Vagina (tissue), 2 donors: ENCODE measurements around the gene SERPING1. TPM values are rescaled to one million over a fixed set of nuclear protein-coding genes. Genes with fewer than 3 reads are reported as not detected.

Experiments
- DNase-seq, 2 donors: peaks; one replicate each; pipeline ENCODE4 v3.0.0-alpha.2; 2017; ENCODE audit errors: extremely low spot score in 2 of 2
- H3K27ac ChIP-seq: fragments of 200-600 bp; sonication (generic); one replicate; pipeline ENCODE4 v1.5.1; 2019
- H3K27me3 ChIP-seq: fragments of 200-600 bp; sonication (generic); one replicate; pipeline ENCODE4 v1.5.1; 2019
- H3K36me3 ChIP-seq, 2 donors: fragments of 200-600 bp; sonication (generic); one replicate each; pipeline ENCODE4 v1.5.1; 2017 to 2019
- H3K4me1 ChIP-seq: fragments of 200-600 bp; sonication (generic); one replicate; pipeline ENCODE4 v1.5.1; 2019
- H3K4me3 ChIP-seq, 2 donors: fragments of 200-600 bp; sonication (generic); 1 replicate in 1 of 2; 2 replicates in 1 of 2; pipeline ENCODE4 v1.5.1; 2016 to 2019
- H3K9me3 ChIP-seq: fragments of 200-600 bp; sonication (generic); one replicate; pipeline ENCODE4 v1.5.1; 2019
- POLR2A ChIP-seq, 2 donors: fragments of 450-650 bp; IDR thresholded peaks; one replicate each; pipeline ENCODE4 v1.6.1; 2017; ENCODE audit warnings: antibody characterized with exemption in 2 of 2, mild to moderate bottlenecking in 2 of 2, moderate library complexity in 2 of 2
- POLR2AphosphoS5 ChIP-seq, 2 donors: sonication (generic); formaldehyde crosslinking; IDR thresholded peaks; one replicate each; pipeline ENCODE4 v1.9.0; 2017; ENCODE audit warnings: antibody characterized with exemption in 2 of 2, mild to moderate bottlenecking in 2 of 2, low read depth in 1 of 2; ENCODE audit not compliant: insufficient read depth in 1 of 2
- intact Hi-C: fragments of 100-400 bp; cut with DNase I; formaldehyde crosslinking; loops from one replicate; pipeline ENCODE4 v1.15.1; 2023
- total RNA-seq: library from RNA; depleted of rRNA; stranded (reverse); fragments of >200 nt; gene quantifications from one replicate; pipeline ENCODE4 v1.2.3, GENCODE V29; 2016
- TF ChIP-seq, protein P1 (sequence below), 3 experiments: fragments of 450-650 bp in 2 of 3; fragments of 200-600 bp in 1 of 3; sonication (generic) in 1 of 3; IDR thresholded peaks; one replicate each; pipeline ENCODE4 v1.5.1; 2017 to 2019; ENCODE audit warnings: antibody characterized with exemption in 3 of 3, mild to moderate bottlenecking in 2 of 3, moderate library complexity in 2 of 3

The SERPING1 gene
- total RNA-seq, 1 donor from 2014 or later: 779 TPM

DNA sequence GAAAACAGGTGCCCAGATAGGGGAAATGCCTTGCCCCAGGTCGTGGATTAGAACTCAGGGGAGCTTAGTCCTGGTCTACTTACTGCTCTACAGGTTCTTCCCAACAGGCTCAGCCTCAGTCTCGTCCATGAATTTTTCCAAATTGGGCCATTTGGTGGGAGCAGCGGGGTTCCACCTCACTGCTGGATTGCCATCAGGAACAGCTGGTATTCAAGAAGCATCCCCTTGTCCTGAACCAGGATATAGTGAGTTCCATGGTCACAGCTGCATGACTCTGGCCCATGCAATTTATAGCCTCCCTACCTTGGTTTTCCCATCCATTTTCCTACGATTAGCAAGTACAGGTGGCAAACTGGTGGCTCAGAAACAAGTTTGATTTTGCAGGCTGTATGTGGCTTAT lies 23.4 kb upstream of the SERPING1 start:
- intact Hi-C loops: no loop called here
- no peaks in the 10 kb centered on the region for H3K27me3 ChIP-seq

DNA sequence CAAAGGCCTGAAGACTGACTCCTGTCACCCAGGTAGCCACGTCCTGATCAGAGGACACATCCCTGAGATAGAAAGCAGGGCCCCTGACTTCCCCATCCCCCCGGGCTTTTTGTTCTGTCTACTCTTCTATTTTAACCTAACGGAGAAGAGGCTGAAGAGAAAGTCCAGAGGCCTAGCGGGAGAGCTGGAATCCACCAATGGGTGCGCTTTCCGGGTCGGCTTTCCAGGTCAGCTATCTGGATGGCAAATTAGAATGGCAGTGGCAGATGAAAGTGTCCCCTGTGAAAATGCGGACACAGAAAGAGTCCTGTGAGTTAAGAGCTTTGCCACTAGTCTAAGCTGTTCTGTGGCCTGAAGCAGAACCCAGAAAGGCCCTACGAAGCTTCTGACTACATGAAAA lies 13.1 kb upstream of the SERPING1 start:
- intact Hi-C loops: no loop called here
- H3K4me3 ChIP-seq: no peak overlapping the region

More for the DNA sequence above, 23.4 kb upstream of the SERPING1 start:
- no peaks in the 10 kb centered on the region for H3K9me3 ChIP-seq
- H3K36me3 ChIP-seq: no peaks in the 10 kb centered on the region
- no peak overlapping the region for H3K4me3 ChIP-seq
- no peak for DNase-seq
- H3K4me1 ChIP-seq: peaks cover 8% of the 10 kb centered on the region
- TF ChIP-seq, protein P1, sequence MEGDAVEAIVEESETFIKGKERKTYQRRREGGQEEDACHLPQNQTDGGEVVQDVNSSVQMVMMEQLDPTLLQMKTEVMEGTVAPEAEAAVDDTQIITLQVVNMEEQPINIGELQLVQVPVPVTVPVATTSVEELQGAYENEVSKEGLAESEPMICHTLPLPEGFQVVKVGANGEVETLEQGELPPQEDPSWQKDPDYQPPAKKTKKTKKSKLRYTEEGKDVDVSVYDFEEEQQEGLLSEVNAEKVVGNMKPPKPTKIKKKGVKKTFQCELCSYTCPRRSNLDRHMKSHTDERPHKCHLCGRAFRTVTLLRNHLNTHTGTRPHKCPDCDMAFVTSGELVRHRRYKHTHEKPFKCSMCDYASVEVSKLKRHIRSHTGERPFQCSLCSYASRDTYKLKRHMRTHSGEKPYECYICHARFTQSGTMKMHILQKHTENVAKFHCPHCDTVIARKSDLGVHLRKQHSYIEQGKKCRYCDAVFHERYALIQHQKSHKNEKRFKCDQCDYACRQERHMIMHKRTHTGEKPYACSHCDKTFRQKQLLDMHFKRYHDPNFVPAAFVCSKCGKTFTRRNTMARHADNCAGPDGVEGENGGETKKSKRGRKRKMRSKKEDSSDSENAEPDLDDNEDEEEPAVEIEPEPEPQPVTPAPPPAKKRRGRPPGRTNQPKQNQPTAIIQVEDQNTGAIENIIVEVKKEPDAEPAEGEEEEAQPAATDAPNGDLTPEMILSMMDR (IDR thresholded peaks at IDR 0.05): no peak
- TF ChIP-seq POLR2AphosphoS5 (IDR thresholded peaks at IDR 0.05; ENCODE audit: insufficient read depth in 1 of 2, low read depth in 1 of 2) (no peak), POLR2A (IDR thresholded peaks at IDR 0.05) (no peak)
- H3K27ac ChIP-seq: no peak overlapping the region

DNA sequence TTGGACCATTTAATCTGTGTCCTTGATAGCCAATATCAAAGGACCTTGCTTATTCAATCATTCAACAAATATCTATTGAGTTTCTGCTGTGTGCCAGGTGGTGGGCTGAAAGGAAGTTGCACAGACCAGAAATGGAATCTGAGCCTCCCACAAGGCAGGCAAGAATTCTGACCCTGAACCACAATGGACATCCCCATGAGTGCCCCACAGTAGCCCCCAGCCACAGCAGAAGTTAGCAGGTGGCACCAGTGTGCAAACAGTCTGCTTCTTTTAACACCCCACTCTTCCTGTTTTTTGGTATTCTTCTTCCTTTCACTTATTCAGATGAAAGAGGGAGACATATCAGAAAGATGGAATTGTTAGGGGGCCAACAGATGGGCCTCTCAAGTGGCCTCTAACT lies 12.2 kb upstream of the SERPING1 start:
- Histone ChIP-seq H3K27ac (no peak overlapping the region), H3K9me3 (no peaks in the 10 kb centered on the region), H3K27me3 (no peaks in the 10 kb centered on the region), H3K4me3 (no peak overlapping the region), H3K36me3 (no peaks in the 10 kb centered on the region), H3K4me1 (no peaks in the 10 kb centered on the region)
- intact Hi-C loops: no loop called here
- no peak for TF ChIP-seq POLR2A (IDR thresholded peaks at IDR 0.05)
- TF ChIP-seq POLR2AphosphoS5 (IDR thresholded peaks at IDR 0.05; ENCODE audit: insufficient read depth in 1 of 2, low read depth in 1 of 2): no peak
- TF ChIP-seq, protein P1 (IDR thresholded peaks at IDR 0.05): no peak
- no peak for DNase-seq

More for the DNA sequence above, 13.1 kb upstream of the SERPING1 start:
- Histone ChIP-seq H3K27me3 (no peaks in the 10 kb centered on the region), H3K36me3 (no peaks in the 10 kb centered on the region), H3K9me3 (no peaks in the 10 kb centered on the region), H3K4me1 (no peaks in the 10 kb centered on the region), H3K27ac (no peak overlapping the region)
- DNase-seq: no peak
- no peak for TF ChIP-seq POLR2A (IDR thresholded peaks at IDR 0.05)
- TF ChIP-seq, protein P1 (IDR thresholded peaks at IDR 0.05): no peak

DNA sequence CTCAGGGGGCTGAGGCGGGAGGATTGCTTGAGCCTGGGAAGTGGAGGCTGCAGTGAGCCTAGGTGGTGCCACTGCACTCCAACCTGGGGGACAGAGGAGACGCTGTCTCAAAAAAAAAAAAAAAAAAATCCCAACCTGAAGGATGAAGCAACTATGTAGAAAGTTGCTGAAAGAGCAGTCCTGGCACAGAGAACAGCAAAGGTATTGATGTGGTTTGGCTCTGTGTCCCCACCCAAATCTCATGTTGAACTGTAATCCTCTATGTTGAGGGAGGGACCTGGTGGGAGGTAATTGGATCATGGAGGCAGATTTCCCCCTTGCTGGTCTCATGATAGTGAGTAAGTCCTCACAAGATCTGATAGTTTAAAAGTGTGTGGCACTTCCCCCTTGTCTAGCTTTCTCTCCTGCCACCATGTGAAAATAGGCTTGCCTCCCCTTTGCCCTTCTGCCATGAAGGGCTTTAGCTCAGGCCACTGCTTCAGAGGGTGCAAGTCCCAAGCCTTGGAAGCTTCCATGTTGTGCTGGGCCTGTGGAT lies 10.7 kb upstream of the SERPING1 start:
- no peak overlapping the region for H3K27ac ChIP-seq
- TF ChIP-seq POLR2A (IDR thresholded peaks at IDR 0.05) (no peak), POLR2AphosphoS5 (IDR thresholded peaks at IDR 0.05; ENCODE audit: insufficient read depth in 1 of 2, low read depth in 1 of 2) (no peak)
- TF ChIP-seq, protein P1 (IDR thresholded peaks at IDR 0.05): no peak
- no peaks in the 10 kb centered on the region for H3K36me3 ChIP-seq
- no peaks in the 10 kb centered on the region for H3K9me3 ChIP-seq
- H3K4me1 ChIP-seq: no peaks in the 10 kb centered on the region
- no peak for DNase-seq
- intact Hi-C loops: no loop called here
- no peaks in the 10 kb centered on the region for H3K27me3 ChIP-seq
- H3K4me3 ChIP-seq: no peak overlapping the region

DNA sequence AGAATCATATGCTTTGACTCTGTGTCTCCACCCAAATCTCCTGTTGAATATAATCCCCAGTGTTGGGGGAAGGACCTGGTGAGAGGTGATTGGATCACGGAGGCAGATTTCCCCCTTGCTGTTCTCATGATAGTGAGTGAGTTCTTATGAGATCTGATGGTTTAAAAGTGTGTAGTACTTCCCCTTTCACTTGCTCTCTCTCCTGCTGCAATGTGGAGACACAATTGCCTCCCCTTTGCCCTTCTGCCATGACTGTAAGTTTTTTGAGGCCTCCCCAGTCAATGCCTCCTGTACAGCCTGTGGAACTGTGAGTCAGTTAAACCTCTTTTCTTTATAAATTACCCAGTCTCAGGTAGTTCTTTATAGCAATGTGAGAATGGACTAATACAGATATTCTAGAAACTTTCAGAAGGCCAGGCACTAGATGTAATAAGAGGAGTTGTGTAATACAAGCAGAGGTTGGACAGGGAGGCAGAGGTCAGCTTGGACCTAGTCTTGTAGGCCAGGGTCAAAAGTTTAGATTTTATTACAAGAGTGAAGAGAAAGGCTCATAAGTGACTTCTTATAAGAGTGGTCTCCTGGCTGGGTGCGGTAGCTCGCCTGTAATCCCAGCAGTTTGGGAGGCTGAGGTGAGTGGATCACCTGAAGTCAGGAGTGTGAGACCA lies 9.3 kb upstream of the SERPING1 start:
- Histone ChIP-seq H3K27me3 (no peaks in the 10 kb centered on the region), H3K4me1 (no peaks in the 10 kb centered on the region), H3K4me3 (no peak overlapping the region), H3K9me3 (no peaks in the 10 kb centered on the region), H3K27ac (no peak overlapping the region), H3K36me3 (no peaks in the 10 kb centered on the region)
- DNase-seq: no peak
- intact Hi-C loops: no loop called here
- TF ChIP-seq POLR2AphosphoS5 (IDR thresholded peaks at IDR 0.05; ENCODE audit: insufficient read depth in 1 of 2, low read depth in 1 of 2) (no peak), POLR2A (IDR thresholded peaks at IDR 0.05) (no peak)
- TF ChIP-seq, protein P1 (IDR thresholded peaks at IDR 0.05): no peak
